Activated CD4-positive, CD25-positive, alpha-beta regulatory T cell treated with anti-CD3 and anti-CD28 coated beads, Interleukin-2, amount 50 U/mL, for 16 hours (primary cell): Measurements from ENCODE around the gene GRK4.
A peak's percentile ranks its signal among the peaks of the same experiment; 100 is the strongest.
"Not testable (repeated sequence)": the region's sequence is repeated elsewhere in the genome, so short reads cannot be mapped to it uniquely, and the experiment has no call there.

ENCODE experiments used
- DNase-seq: peaks from one replicate; pipeline ENCODE4 v3.0.0-alpha.2; 2020; ENCODE audit warnings: low read depth, low spot score

GRK4 gene

GRCh38 chr4:2963175-2963965 is at the start of gene GRK4, which contains the start of gene NOP14:
GRK4 (plus strand) TSS chr4:2963571; CDS start chr4:2964071, 500 bp downstream.
NOP14 (minus strand) TSS chr4:2963406; CDS start chr4:2963319, 87 bp downstream.
- DNase-seq, result peak; percentile 94

GRCh38 chr4:2914256-2915126 is 48.9 kb upstream of the GRK4 start:
- DNase-seq, result no peak

- no peak for DNase-seq
Measured at GRCh38 chr4:2915789-2916188, 47.6 kb upstream of the GRK4 start.

DNA sequence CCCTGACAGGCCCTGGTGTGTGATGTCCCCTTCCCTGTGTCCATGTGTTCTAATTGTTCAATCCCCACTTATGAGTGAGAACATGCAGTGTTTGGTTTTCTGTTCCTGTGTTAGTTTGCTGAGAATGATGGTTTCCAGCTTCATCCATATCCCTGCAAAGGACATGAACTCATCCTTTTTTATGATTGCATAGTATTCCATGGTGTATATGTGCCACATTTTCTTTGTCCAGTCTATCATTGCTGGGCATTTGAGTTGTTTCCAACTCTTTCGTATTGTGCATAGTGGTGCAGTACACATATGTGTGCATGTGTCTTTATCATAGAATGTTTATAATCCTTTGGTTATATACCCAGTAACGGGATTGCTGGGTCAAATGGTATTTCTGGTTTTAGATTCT is 46.7 kb upstream of the GRK4 start:
- not testable (repeated sequence) for DNase-seq

DNA sequence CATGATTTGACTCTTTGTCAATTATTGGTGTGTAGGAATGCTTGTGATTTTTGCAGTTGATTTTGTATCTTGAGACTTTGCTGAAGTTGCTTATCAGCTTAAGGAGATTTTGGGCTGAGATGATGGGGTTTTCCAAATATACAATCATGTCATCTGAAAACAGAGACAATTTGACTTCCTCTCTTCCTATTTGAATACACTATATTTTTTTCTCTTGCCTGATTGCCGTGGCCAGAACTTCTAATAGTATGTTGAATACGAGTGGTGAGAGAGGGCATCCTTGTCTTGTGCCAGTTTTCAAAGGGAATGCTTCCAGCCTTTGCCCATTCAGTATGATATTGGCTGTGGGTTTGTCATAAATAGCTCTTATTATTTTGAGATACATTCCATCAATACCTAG is 45.1 kb upstream of the GRK4 start:
- not testable (repeated sequence) for DNase-seq

- DNase-seq, result not testable (repeated sequence)
Measured at GRCh38 chr4:2918714-2919113, 44.7 kb upstream of the GRK4 start.

GRCh38 chr4:2922453-2923101 is 40.8 kb upstream of the GRK4 start:
- not testable (repeated sequence) for DNase-seq

- DNase-seq, result no peak
Measured at GRCh38 chr4:2923141-2923551, 40.2 kb upstream of the GRK4 start.

GRCh38 chr4:2923668-2924173 is 39.6 kb upstream of the GRK4 start:
- DNase-seq, result no peak

- no peak for DNase-seq
Measured at GRCh38 chr4:2924286-2924685, 39.1 kb upstream of the GRK4 start.

- DNase-seq, result no peak
Measured at GRCh38 chr4:2924765-2925301, 38.5 kb upstream of the GRK4 start.

DNA sequence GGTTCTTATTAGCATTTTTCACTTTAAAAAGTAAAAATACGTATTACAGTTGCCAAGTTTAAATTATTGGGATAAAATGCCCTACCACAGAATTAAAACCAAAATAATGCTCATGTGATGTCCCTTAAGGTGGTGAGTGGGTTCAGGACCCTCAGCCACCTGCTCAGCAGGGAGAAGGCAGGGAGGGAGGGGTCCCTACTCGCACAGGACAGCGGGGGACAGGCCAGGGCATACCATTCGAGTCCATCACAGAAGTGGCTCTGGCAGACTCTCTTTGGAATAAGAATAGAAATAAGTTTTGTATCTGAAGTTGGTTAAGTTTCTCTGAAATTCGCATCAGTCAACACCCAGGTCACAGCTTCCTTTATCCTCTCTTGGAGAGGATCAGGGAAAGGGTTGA is 37.9 kb upstream of the GRK4 start:
- no peak for DNase-seq

DNA sequence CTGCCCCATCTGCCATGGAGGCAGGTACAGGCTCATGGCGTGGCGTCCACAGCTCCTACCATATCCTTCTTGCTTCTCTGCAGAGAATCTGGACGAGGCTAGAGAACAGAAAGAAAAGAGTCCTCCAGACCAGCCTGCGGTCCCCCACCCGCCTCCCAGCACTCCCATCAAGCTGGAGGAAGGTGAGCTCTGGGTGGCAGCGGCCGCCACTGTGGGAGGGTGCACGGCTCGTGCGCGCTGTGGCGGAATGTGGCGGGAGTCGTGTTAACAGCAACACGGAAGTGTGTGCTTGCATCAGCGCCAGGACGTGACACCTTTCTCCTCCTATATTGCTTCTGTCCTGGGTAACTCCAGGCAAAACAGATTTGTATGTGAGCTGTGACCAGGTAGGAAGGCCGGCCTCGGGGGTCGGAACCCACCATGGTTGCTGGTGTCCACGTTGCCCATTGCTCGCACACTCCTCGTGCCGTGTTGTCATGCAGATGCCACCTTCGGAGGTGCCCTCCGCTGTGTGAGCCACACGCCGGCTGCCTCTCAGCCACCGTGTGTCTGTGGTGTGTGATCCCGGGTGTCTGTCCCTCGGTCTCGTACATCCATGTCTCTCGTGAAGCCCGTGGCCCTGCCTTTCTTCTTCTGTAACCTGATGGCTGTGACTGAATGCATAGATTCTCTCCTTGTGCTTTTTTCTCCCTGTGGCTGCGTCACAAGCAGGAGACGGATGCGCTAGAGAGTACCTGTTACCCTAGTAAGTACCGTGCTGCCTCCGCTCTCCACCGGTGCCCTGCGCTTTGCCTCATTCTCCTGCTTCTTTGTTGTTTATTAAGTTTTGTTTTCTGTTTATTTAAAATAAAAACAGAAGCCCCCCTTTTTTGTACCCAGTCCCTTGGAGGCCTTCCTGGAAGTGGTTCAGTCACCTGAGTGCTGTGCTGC is 37.2 kb upstream of the GRK4 start:
- DNase-seq, result no peak

DNA sequence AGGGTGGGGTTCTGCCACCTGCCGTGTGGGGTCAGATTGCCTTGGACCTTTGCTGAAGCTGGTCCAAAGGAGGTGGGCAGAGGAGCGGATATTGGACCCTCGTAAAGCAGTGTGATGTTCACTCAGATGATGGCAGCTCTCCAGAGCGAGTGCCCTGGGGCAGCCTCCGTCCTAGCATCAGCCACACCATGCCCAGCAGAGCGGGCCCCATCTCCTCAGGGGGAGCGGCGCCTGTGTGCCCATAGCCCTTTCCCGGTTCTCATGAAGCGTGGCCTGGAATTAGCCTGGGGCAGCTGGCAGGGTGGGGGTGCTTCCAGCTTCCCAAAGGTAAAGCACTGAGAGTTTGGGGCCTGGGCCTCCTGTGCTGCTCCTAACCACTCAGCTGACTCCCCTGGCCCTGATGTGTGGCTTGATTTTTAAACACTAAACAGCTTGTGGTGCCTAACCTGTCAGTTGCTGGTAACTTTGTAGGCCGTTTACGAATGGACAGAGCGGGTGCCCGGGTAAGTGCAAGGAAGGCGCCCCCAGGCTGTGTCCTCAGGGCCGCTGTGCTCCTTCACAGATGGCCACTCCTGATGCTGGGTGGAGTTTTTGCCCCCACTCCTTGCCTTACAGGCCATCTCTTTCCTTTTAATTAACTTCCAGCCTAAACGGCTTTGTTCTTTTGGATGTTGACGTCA is 36.2 kb upstream of the GRK4 start:
- no peak for DNase-seq

- no peak for DNase-seq
Measured at GRCh38 chr4:2927696-2928075, 35.7 kb upstream of the GRK4 start.

- no peak for DNase-seq
Measured at GRCh38 chr4:2928242-2929176, 34.9 kb upstream of the GRK4 start.

DNA sequence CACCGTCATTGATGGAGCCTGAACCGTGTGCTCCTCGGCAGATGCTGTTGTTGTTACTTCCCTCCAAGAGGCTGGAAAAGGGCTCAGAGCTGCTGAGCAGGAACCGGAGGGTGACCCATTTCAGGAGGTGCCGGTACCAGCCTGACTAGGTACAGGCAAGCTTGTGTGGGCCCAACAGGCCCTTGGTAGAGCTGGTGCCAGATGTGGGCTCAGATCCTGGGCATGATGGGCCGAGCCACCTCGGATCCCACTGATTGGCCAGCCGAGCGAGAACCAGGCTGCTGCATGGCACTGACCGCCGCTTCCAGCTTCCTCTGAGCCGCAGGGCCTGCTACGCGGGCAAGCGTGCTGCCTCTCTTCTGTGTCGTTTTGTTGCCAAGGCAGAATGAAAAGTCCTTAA is 33.9 kb upstream of the GRK4 start:
- no peak for DNase-seq

- DNase-seq, result no peak
Measured at GRCh38 chr4:2930135-2930757, 33.1 kb upstream of the GRK4 start.
